PC-3 (cell line): Measurements from ENCODE around the gene LGALS3BP.

Experiments
- EZH2 ChIP-seq: fragments of 300-600 bp; sonication (generic); IDR thresholded peaks from one replicate; pipeline ENCODE4 v1.6.1; 2017; ENCODE audit warnings: antibody characterized with exemption, mild to moderate bottlenecking, low read length; ENCODE audit not compliant: unreplicated experiment
- TF ChIP-seq, protein P1 (sequence below): fragments of 300-600 bp; sonication (generic); conservative IDR thresholded peaks from 2 replicates; pipeline ENCODE4 v1.5.1; 2017; ENCODE audit warnings: antibody characterized with exemption, low read depth, mild to moderate bottlenecking, low read length

- TF ChIP-seq, protein P1, sequence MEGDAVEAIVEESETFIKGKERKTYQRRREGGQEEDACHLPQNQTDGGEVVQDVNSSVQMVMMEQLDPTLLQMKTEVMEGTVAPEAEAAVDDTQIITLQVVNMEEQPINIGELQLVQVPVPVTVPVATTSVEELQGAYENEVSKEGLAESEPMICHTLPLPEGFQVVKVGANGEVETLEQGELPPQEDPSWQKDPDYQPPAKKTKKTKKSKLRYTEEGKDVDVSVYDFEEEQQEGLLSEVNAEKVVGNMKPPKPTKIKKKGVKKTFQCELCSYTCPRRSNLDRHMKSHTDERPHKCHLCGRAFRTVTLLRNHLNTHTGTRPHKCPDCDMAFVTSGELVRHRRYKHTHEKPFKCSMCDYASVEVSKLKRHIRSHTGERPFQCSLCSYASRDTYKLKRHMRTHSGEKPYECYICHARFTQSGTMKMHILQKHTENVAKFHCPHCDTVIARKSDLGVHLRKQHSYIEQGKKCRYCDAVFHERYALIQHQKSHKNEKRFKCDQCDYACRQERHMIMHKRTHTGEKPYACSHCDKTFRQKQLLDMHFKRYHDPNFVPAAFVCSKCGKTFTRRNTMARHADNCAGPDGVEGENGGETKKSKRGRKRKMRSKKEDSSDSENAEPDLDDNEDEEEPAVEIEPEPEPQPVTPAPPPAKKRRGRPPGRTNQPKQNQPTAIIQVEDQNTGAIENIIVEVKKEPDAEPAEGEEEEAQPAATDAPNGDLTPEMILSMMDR, result no peak
- TF ChIP-seq EZH2, result no peak
Observed at GRCh38 chr17:78959803-78960202, 19.9 kb downstream of the LGALS3BP start.
